SK-N-SH (cell line): ENCODE measurements around the gene AJM1. TPM values are rescaled to one million over a fixed set of nuclear protein-coding genes. Genes with fewer than 3 reads are reported as not detected.

Source experiments
- CTCF ChIA-PET: fragments of 300-600, 350-600 bp; formaldehyde crosslinking; extraction: SDS; loops from one replicate; lab custom pipeline; 2021; lab: Yijun Ruan, JAX
- POLR2A ChIA-PET: fragments of 350-600 bp; sonication (Branson Sonifier 250); formaldehyde crosslinking; extraction: SDS; loops from one replicate; lab custom pipeline; 2020; ENCODE audit warnings: antibody characterized with exemption, inconsistent platforms; lab: Yijun Ruan, JAX
- DNase-seq: peaks from one replicate; pipeline ENCODE4 v3.0.0; 2012
- H2AFZ ChIP-seq: fragments of 200-600 bp; sonication (generic); 2 replicates; pipeline ENCODE4 v1.8.1; 2016; ENCODE audit warnings: antibody characterized with exemption, mild to moderate bottlenecking, low read depth
- H3F3A ChIP-seq: fragments of 200-600 bp; sonication (generic); replicated peaks from 2 replicates; pipeline ENCODE3; 2016; ENCODE audit warnings: antibody characterized with exemption, mild to moderate bottlenecking; ENCODE audit not compliant: insufficient read depth
- H3K27ac ChIP-seq, 2 experiments: fragments of 200-500 bp in 1 of 2; fragments of 200-600 bp in 1 of 2; sonication (Bioruptor generic) in 1 of 2; sonication (generic), shearing (Covaris generic) in 1 of 2; 2 replicates each; pipeline versions ENCODE4 v1.5.1 to v1.6.1; 2014 to 2016; ENCODE audit warnings: low read depth in 2 of 2, inconsistent platforms in 1 of 2, low read length in 1 of 2, mild to moderate bottlenecking in 1 of 2, mixed read lengths in 1 of 2
- H3K27me3 ChIP-seq: fragments of 200-600 bp; sonication (generic), shearing (Covaris generic); 2 replicates; pipeline ENCODE4 v1.6.1; 2016; ENCODE audit warnings: mixed run types; ENCODE audit not compliant: insufficient read depth
- H3K36me3 ChIP-seq, 2 experiments: fragments of 200-500 bp in 1 of 2; fragments of 200-600 bp in 1 of 2; sonication (Bioruptor generic) in 1 of 2; sonication (generic) in 1 of 2; replicated peaks in 1 of 2; 2 replicates each; pipeline versions ENCODE3 to v1.5.1; 2014 to 2016; ENCODE audit warnings: low read length in 1 of 2, mild to moderate bottlenecking in 1 of 2; ENCODE audit not compliant: insufficient read depth in 2 of 2, control insufficient read depth in 1 of 2
- H3K4me1 ChIP-seq, 2 experiments: fragments of 200-500 bp in 1 of 2; fragments of 200-600 bp in 1 of 2; sonication (Bioruptor generic) in 1 of 2; sonication (generic), shearing (Covaris generic) in 1 of 2; 2 replicates each; pipeline versions ENCODE4 v1.5.1 to v1.6.1; 2014 to 2016; ENCODE audit warnings: low read depth in 1 of 2, low read length in 1 of 2, mixed run types in 1 of 2; ENCODE audit not compliant: insufficient read depth in 2 of 2, control insufficient read depth in 1 of 2
- H3K4me2 ChIP-seq: fragments of 200-600 bp; sonication (generic), shearing (Covaris generic); 2 replicates; pipeline ENCODE4 v1.6.1; 2017; ENCODE audit warnings: mixed run types
- H3K4me3 ChIP-seq, 2 experiments: fragments of 200-500 bp in 1 of 2; fragments of 200-600 bp in 1 of 2; sonication (Bioruptor generic) in 1 of 2; sonication (generic), shearing (Covaris generic) in 1 of 2; 2 replicates each; pipeline versions ENCODE4 v1.5.1 to v1.8.1; 2014 to 2016; ENCODE audit warnings: low read depth in 2 of 2, inconsistent platforms in 1 of 2, low read length in 1 of 2, mild to moderate bottlenecking in 1 of 2, mixed read lengths in 1 of 2, moderate library complexity in 1 of 2
- H3K79me2 ChIP-seq: fragments of 200-600 bp; sonication (generic); 2 replicates; pipeline ENCODE4 v1.8.1; 2017; ENCODE audit warnings: mild to moderate bottlenecking; ENCODE audit not compliant: insufficient read depth
- H3K9ac ChIP-seq: fragments of 200-600 bp; sonication (generic); 2 replicates; pipeline ENCODE4 v1.6.1; 2017; ENCODE audit warnings: mixed run types
- H3K9me2 ChIP-seq: fragments of 200-600 bp; sonication (generic); 2 replicates; pipeline ENCODE4 v1.6.1; 2017; ENCODE audit warnings: mixed run types
- H3K9me3 ChIP-seq: fragments of 200-600 bp; sonication (generic); 2 replicates; pipeline ENCODE4 v1.6.1; 2017; ENCODE audit warnings: mixed run types, mild to moderate bottlenecking, moderate library complexity
- H4K20me1 ChIP-seq: fragments of 200-600 bp; sonication (generic); 2 replicates; pipeline ENCODE4 v1.6.1; 2017; ENCODE audit warnings: mild to moderate bottlenecking, mixed run types; ENCODE audit not compliant: insufficient read depth
- ELF1 ChIP-seq: IDR thresholded peaks from 2 replicates; pipeline ENCODE4 v1.4.0; 2012
- EP300 ChIP-seq, 2 experiments: IDR thresholded peaks; 2 replicates each; pipeline versions ENCODE4 v1.4.0 to v1.6.1; 2012; ENCODE audit warnings: borderline replicate concordance in 1 of 2, low read depth in 1 of 2, low read length in 1 of 2
- EZH2phosphoT487 ChIP-seq: fragments of 200-600 bp; sonication (generic); IDR thresholded peaks from 2 replicates; pipeline ENCODE4 v1.6.1; 2017; ENCODE audit warnings: low read depth, mixed run types, mild to moderate bottlenecking, antibody characterized with exemption, moderate library complexity, borderline replicate concordance
- GABPA ChIP-seq: IDR thresholded peaks from 2 replicates; pipeline ENCODE4 v1.4.0; 2012; ENCODE audit warnings: low read depth, mild to moderate bottlenecking
- JUND ChIP-seq: IDR thresholded peaks from 2 replicates; pipeline ENCODE4 v1.4.0; 2012
- MAX ChIP-seq: IDR thresholded peaks from 2 replicates; pipeline ENCODE4 v1.4.0; 2012; ENCODE audit warnings: low read depth
- MXI1 ChIP-seq: IDR thresholded peaks from 2 replicates; pipeline ENCODE4 v1.6.1; 2012; ENCODE audit warnings: mild to moderate bottlenecking, low read depth, low read length, improper control_type of control experiment
- POLR2AphosphoS5 ChIP-seq: IDR thresholded peaks from 2 replicates; pipeline ENCODE4 v1.6.1; 2012; ENCODE audit warnings: low read depth, low read length
- RAD21 ChIP-seq: IDR thresholded peaks from 2 replicates; pipeline ENCODE4 v1.6.1; 2012; ENCODE audit warnings: mild to moderate bottlenecking, low read length
- RXRA ChIP-seq: IDR thresholded peaks from 2 replicates; pipeline ENCODE4 v1.4.0; 2012; ENCODE audit warnings: low read depth, mild to moderate bottlenecking, borderline replicate concordance
- SMC3 ChIP-seq: IDR thresholded peaks from 2 replicates; pipeline ENCODE4 v1.6.1; 2012; ENCODE audit warnings: low read depth, low read length, improper control_type of control experiment
- TAF1 ChIP-seq: IDR thresholded peaks from 2 replicates; pipeline ENCODE4 v1.6.1; 2012; ENCODE audit warnings: low read depth, mild to moderate bottlenecking, low read length, moderate library complexity, borderline replicate concordance
- TEAD4 ChIP-seq: IDR thresholded peaks from 2 replicates; pipeline ENCODE4 v1.4.0; 2012; ENCODE audit warnings: mild to moderate bottlenecking, borderline replicate concordance; ENCODE audit not compliant: insufficient read depth
- YY1 ChIP-seq: IDR thresholded peaks from 2 replicates; pipeline ENCODE4 v1.4.0; 2012; ENCODE audit warnings: low read depth, mild to moderate bottlenecking
- WGBS: methylation state at CpG from one replicate; pipeline ENCODE4 v1.1.6; 2017; ENCODE audit warnings: low lambda C conversion rate; 5-methylcytosine and 5-hydroxymethylcytosine counted together
- polyA plus RNA-seq, 3 experiments: library from polyadenylated mRNA; depleted of rRNA; stranded (reverse); fragments of >200 nt; gene quantifications; 2 replicates each; pipeline ENCODE4 v1.2.3, GENCODE V29; 2012
- TF ChIP-seq, protein P1 (sequence below): IDR thresholded peaks from 2 replicates; pipeline ENCODE4; 2012
- TF ChIP-seq, protein P2 (sequence below): IDR thresholded peaks from 2 replicates; pipeline ENCODE4 v1.4.0; 2012; ENCODE audit warnings: low read depth, borderline replicate concordance

AJM1 gene
- polyA plus RNA-seq, 1 of the 3 experiments (the other 2 are of a cell fraction): 2.4 TPM

- Histone ChIP-seq H3K9me2 (no peaks in the 10 kb centered on the region), H3K79me2 (no peaks in the 10 kb centered on the region), H3K4me1 (no peaks in the 10 kb centered on the region), H3K9ac (no peak overlapping the region), H3F3A (no peaks in the 10 kb centered on the region), H2AFZ (no peak overlapping the region), H3K36me3 (no peaks in the 10 kb centered on the region), H3K4me3 (no peak overlapping the region), H3K27ac (no peak overlapping the region), H3K27me3 (no peaks in the 10 kb centered on the region), H3K9me3 (0 out of 2 replicates have a peak, but pooled peaks cover 3% of the 10 kb centered on the region), H4K20me1 (no peaks in the 10 kb centered on the region), H3K4me2 (no peak overlapping the region)
- TF ChIP-seq, protein P1, sequence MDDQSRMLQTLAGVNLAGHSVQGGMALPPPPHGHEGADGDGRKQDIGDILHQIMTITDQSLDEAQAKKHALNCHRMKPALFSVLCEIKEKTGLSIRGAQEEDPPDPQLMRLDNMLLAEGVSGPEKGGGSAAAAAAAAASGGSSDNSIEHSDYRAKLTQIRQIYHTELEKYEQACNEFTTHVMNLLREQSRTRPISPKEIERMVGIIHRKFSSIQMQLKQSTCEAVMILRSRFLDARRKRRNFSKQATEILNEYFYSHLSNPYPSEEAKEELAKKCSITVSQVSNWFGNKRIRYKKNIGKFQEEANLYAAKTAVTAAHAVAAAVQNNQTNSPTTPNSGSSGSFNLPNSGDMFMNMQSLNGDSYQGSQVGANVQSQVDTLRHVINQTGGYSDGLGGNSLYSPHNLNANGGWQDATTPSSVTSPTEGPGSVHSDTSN: no peak
- CTCF ChIA-PET: no interaction called here
- no peak for DNase-seq
- WGBS: 72% methylated on average over 5 of the region's 5 CpGs
- POLR2A ChIA-PET: interaction anchor here (1.1 kb wide), 1 partner anchor 18 kb away, joined by 3 read pairs; no protein-coding TSS in a partner anchor
Measured at GRCh38 chr9:136876476-136876875, 34.2 kb downstream of the AJM1 start.

GRCh38 chr9:136880651-136881050 lies 38.4 kb downstream of the AJM1 start:
- H2AFZ ChIP-seq: no peak overlapping the region
- no peak overlapping the region for H3K4me3 ChIP-seq
- 82% methylated on average over 7 of the region's 11 CpGs for WGBS
- no peaks in the 10 kb centered on the region for H3K9me3 ChIP-seq
- H3K4me1 ChIP-seq: peaks cover 0 to 6% of the 10 kb centered on the region in 2 experiments; a peak in 2 of 4 replicates
- CTCF ChIA-PET: interaction anchor here (1.1 to 1.5 kb wide), 2 partner anchors 37 to 39 kb away, joined by 3 to 5 read pairs; partner anchors contain the start of gene AJM1
- POLR2A ChIA-PET: no interaction called here
- no peak overlapping the region for H3K4me2 ChIP-seq
- H3K9ac ChIP-seq: no peak overlapping the region
- no peaks in the 10 kb centered on the region for H3K9me2 ChIP-seq
- no peaks in the 10 kb centered on the region for H3F3A ChIP-seq
- TF ChIP-seq EZH2phosphoT487 (no peak), EP300 (IDR thresholded peaks at IDR 0.05; ENCODE audit: borderline replicate concordance in 1 of 2, low read depth in 1 of 2, low read length in 1 of 2) (no peak), RXRA (no peak), SMC3 (no peak), ELF1 (no peak), YY1 (no peak), RAD21 (no peak), JUND (no peak), MAX (no peak), MXI1 (no peak), TAF1 (no peak), GABPA (no peak), TEAD4 (no peak), POLR2AphosphoS5 (no peak)
- TF ChIP-seq, protein P1: no peak
- TF ChIP-seq, protein P2, sequence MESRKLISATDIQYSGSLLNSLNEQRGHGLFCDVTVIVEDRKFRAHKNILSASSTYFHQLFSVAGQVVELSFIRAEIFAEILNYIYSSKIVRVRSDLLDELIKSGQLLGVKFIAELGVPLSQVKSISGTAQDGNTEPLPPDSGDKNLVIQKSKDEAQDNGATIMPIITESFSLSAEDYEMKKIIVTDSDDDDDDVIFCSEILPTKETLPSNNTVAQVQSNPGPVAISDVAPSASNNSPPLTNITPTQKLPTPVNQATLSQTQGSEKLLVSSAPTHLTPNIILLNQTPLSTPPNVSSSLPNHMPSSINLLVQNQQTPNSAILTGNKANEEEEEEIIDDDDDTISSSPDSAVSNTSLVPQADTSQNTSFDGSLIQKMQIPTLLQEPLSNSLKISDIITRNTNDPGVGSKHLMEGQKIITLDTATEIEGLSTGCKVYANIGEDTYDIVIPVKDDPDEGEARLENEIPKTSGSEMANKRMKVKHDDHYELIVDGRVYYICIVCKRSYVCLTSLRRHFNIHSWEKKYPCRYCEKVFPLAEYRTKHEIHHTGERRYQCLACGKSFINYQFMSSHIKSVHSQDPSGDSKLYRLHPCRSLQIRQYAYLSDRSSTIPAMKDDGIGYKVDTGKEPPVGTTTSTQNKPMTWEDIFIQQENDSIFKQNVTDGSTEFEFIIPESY: no peak
- no peaks in the 10 kb centered on the region for H4K20me1 ChIP-seq
- DNase-seq: no peak
- no peaks in the 10 kb centered on the region for H3K27me3 ChIP-seq
- no peak overlapping the region for H3K27ac ChIP-seq
- no peaks in the 10 kb centered on the region for H3K79me2 ChIP-seq
- H3K36me3 ChIP-seq: no peaks in the 10 kb centered on the region
